GM18511 (cell line): ENCODE results near the gene C2orf49.
A peak's percentile ranks its signal among the peaks of the same experiment; 100 is the strongest.

Experiments used
- ATAC-seq: cut with Tn5 transposase; IDR thresholded peaks from one replicate; pipeline ENCODE4 v1.9.1; 2021; ENCODE audit warnings: mild to moderate bottlenecking, moderate library complexity; ENCODE audit not compliant: unreplicated experiment

C2orf49 gene

GRCh38 chr2:105398336-105399206, 61.2 kb downstream of the C2orf49 start, which contains the start of gene FHL2:
Gene FHL2, minus strand, starts transcription at chr2:105399051. Its CDS starts 12,535 bp downstream, at chr2:105386516.
- peak; percentile 99 for ATAC-seq
